DOHH2 (cell line): Measurements from ENCODE around the gene ILF2.

Experiments used
- H3F3A ChIP-seq: fragments of 200-600 bp; sonication (generic), shearing (Covaris generic); 2 replicates; pipeline ENCODE4 v1.6.0; 2016; ENCODE audit warnings: antibody characterized with exemption, mild to moderate bottlenecking; ENCODE audit not compliant: control insufficient read depth, insufficient read depth
- H3K27ac ChIP-seq: fragments of 200-600 bp; sonication (generic); 2 replicates; pipeline ENCODE4 v1.5.1; 2014; ENCODE audit warnings: low read depth, mild to moderate bottlenecking, low read length, moderate library complexity
- H3K27me3 ChIP-seq: fragments of 200-600 bp; sonication (generic); 2 replicates; pipeline ENCODE4 v1.6.1; 2014; ENCODE audit warnings: mild to moderate bottlenecking, low read length, mixed read lengths; ENCODE audit not compliant: control insufficient read depth
- H3K36me3 ChIP-seq: fragments of 200-600 bp; sonication (generic); 2 replicates; pipeline ENCODE4 v1.6.1; 2014; ENCODE audit warnings: mild to moderate bottlenecking, low read length, moderate library complexity, mixed read lengths; ENCODE audit not compliant: control insufficient read depth
- H3K4me1 ChIP-seq: fragments of 200-600 bp; sonication (generic); 2 replicates; pipeline ENCODE4 v1.6.1; 2014; ENCODE audit warnings: mild to moderate bottlenecking, low read length, mixed read lengths; ENCODE audit not compliant: control insufficient read depth
- H3K4me2 ChIP-seq: fragments of 200-600 bp; sonication (generic); 2 replicates; pipeline ENCODE4 v1.6.0; 2014; ENCODE audit warnings: mild to moderate bottlenecking, low read length, moderate library complexity
- H3K4me3 ChIP-seq: fragments of 200-600 bp; sonication (generic); 2 replicates; pipeline ENCODE4 v1.5.1; 2014; ENCODE audit warnings: mild to moderate bottlenecking, low read length, mixed read lengths
- H3K79me2 ChIP-seq: fragments of 200-600 bp; sonication (generic); 2 replicates; pipeline ENCODE4 v1.6.1; 2014; ENCODE audit warnings: mild to moderate bottlenecking, low read length, mixed read lengths; ENCODE audit not compliant: control insufficient read depth
- H3K9me2 ChIP-seq: fragments of 200-600 bp; sonication (generic); replicated peaks from 2 replicates; pipeline ENCODE4 v1.6.1; 2014; ENCODE audit warnings: mild to moderate bottlenecking, low read length, mixed read lengths; ENCODE audit not compliant: control insufficient read depth
- H3K9me3 ChIP-seq: fragments of 200-600 bp; sonication (generic); 2 replicates; pipeline ENCODE4 v1.6.1; 2014; ENCODE audit warnings: antibody characterized with exemption, low read length, mixed read lengths; ENCODE audit not compliant: control insufficient read depth, insufficient read depth
- H4K20me1 ChIP-seq: fragments of 200-600 bp; sonication (generic); 2 replicates; pipeline ENCODE4 v1.6.0; 2014; ENCODE audit warnings: low read depth, mild to moderate bottlenecking, antibody characterized with exemption, low read length, moderate library complexity; ENCODE audit not compliant: control insufficient read depth, insufficient read depth
- CTCF ChIP-seq: fragments of 200-600 bp; sonication (generic); IDR thresholded peaks from one replicate; pipeline ENCODE4 v1.5.1; 2014; ENCODE audit warnings: antibody characterized with exemption, mild to moderate bottlenecking, low read depth, low read length; ENCODE audit not compliant: poor library complexity, severe bottlenecking
- EZH2phosphoT487 ChIP-seq: fragments of 200-600 bp; sonication (generic); IDR thresholded peaks from 2 replicates; pipeline ENCODE4 v1.6.1; 2017; ENCODE audit warnings: borderline replicate concordance, mild to moderate bottlenecking, antibody characterized with exemption, low read length, moderate library complexity, mixed read lengths

Gene ILF2

GRCh38 chr1:153698020-153698922 is 27.5 kb upstream of the ILF2 start:
- no peaks in the 10 kb centered on the region for H3F3A ChIP-seq
- no peaks in the 10 kb centered on the region for H3K9me2 ChIP-seq
- no peak overlapping the region for H3K4me2 ChIP-seq
- H3K27me3 ChIP-seq: no peaks in the 10 kb centered on the region
- H3K79me2 ChIP-seq: no peaks in the 10 kb centered on the region
- H3K4me1 ChIP-seq: no peaks in the 10 kb centered on the region
- H3K36me3 ChIP-seq: no peaks in the 10 kb centered on the region
- TF ChIP-seq EZH2phosphoT487 (no peak), CTCF (no peak)
- no peak overlapping the region for H3K4me3 ChIP-seq
- H3K9me3 ChIP-seq: no peaks in the 10 kb centered on the region
- H4K20me1 ChIP-seq: no peaks in the 10 kb centered on the region
- no peak overlapping the region for H3K27ac ChIP-seq

- Histone ChIP-seq H3K27ac (no peak overlapping the region), H3K4me3 (no peak overlapping the region), H3K4me2 (no peak overlapping the region), H3F3A (no peaks in the 10 kb centered on the region), H3K27me3 (no peaks in the 10 kb centered on the region), H3K9me2 (no peaks in the 10 kb centered on the region), H3K36me3 (no peaks in the 10 kb centered on the region), H3K4me1 (no peaks in the 10 kb centered on the region), H3K79me2 (no peaks in the 10 kb centered on the region), H4K20me1 (no peaks in the 10 kb centered on the region), H3K9me3 (no peaks in the 10 kb centered on the region)
- TF ChIP-seq CTCF: no peak
- TF ChIP-seq EZH2phosphoT487: no peak
Measured at GRCh38 chr1:153697191-153698019, 26.6 kb upstream of the ILF2 start.

- TF ChIP-seq CTCF (no peak), EZH2phosphoT487 (no peak)
- no peaks in the 10 kb centered on the region for H4K20me1 ChIP-seq
- H3K4me1 ChIP-seq: 0 out of 2 replicates have a peak, but pooled peaks cover 2% of the 10 kb centered on the region
- H3K79me2 ChIP-seq: no peaks in the 10 kb centered on the region
- no peak overlapping the region for H3K4me3 ChIP-seq
- no peaks in the 10 kb centered on the region for H3K9me3 ChIP-seq
- H3K36me3 ChIP-seq: no peaks in the 10 kb centered on the region
- H3K4me2 ChIP-seq: no peak overlapping the region
- no peak overlapping the region for H3K27ac ChIP-seq
- H3K27me3 ChIP-seq: no peaks in the 10 kb centered on the region
- no peaks in the 10 kb centered on the region for H3K9me2 ChIP-seq
- no peaks in the 10 kb centered on the region for H3F3A ChIP-seq
Measured at GRCh38 chr1:153696741-153697140, 25.9 kb upstream of the ILF2 start.
